Mesendoderm (in vitro differentiated cells): ENCODE results near the gene ANKRD13D.
A peak's percentile ranks its signal among the peaks of the same experiment; 100 is the strongest.
"Not testable (repeated sequence)": the region's sequence is repeated elsewhere in the genome, so short reads cannot be mapped to it uniquely, and the experiment has no call there.

Source experiments
- DNase-seq: peaks from one replicate; pipeline ENCODE4 v3.0.0; 2013
- H2AK5ac ChIP-seq: 2 replicates; pipeline ENCODE4 v1.6.1; 2013; ENCODE audit warnings: low read length, inconsistent platforms
- H2BK120ac ChIP-seq: 2 replicates; pipeline ENCODE4 v1.6.1; 2013; ENCODE audit warnings: low read depth, mild to moderate bottlenecking, low read length, moderate library complexity, mixed read lengths
- H2BK15ac ChIP-seq: replicated peaks from 2 replicates; pipeline ENCODE4 v1.6.1; 2013; ENCODE audit warnings: low read depth, mild to moderate bottlenecking, moderate library complexity
- H2BK5ac ChIP-seq: 2 replicates; pipeline ENCODE4 v1.6.1; 2013; ENCODE audit warnings: low read length, inconsistent platforms
- H3K18ac ChIP-seq: 2 replicates; pipeline ENCODE4 v1.6.1; 2013; ENCODE audit warnings: mild to moderate bottlenecking, low read length, mixed read lengths
- H3K23ac ChIP-seq: one replicate; pipeline ENCODE4 v1.6.1; 2013; ENCODE audit warnings: low read length
- H3K27ac ChIP-seq: 2 replicates; pipeline ENCODE4 v1.5.1; 2013; ENCODE audit warnings: low read depth, mild to moderate bottlenecking, inconsistent platforms, low read length, moderate library complexity
- H3K27me3 ChIP-seq: 2 replicates; pipeline ENCODE4 v1.6.1; 2013; ENCODE audit warnings: low read length, control low read depth, mild to moderate bottlenecking, inconsistent platforms; ENCODE audit not compliant: insufficient read depth, poor library complexity
- H3K36me3 ChIP-seq: 2 replicates; pipeline ENCODE4 v1.6.1; 2013; ENCODE audit warnings: low read length, inconsistent platforms; ENCODE audit not compliant: control insufficient read depth, insufficient read depth
- H3K4ac ChIP-seq: one replicate; pipeline ENCODE4 v1.6.1; 2013; ENCODE audit warnings: low read depth, mild to moderate bottlenecking, low read length, moderate library complexity
- H3K4me1 ChIP-seq: 2 replicates; pipeline ENCODE4 v1.6.1; 2013; ENCODE audit warnings: low read depth, low read length, inconsistent platforms; ENCODE audit not compliant: control insufficient read depth
- H3K4me2 ChIP-seq: 2 replicates; pipeline ENCODE4 v1.6.1; 2013; ENCODE audit warnings: low read length
- H3K4me3 ChIP-seq: 2 replicates; pipeline ENCODE4 v1.5.1; 2013; ENCODE audit warnings: mild to moderate bottlenecking, low read length
- H3K56ac ChIP-seq: one replicate; pipeline ENCODE4 v1.6.1; 2013; ENCODE audit warnings: low read length
- H3K79me1 ChIP-seq: 2 replicates; pipeline ENCODE4 v1.6.1; 2013; ENCODE audit warnings: low read length, inconsistent platforms
- H3K79me2 ChIP-seq: 2 replicates; pipeline ENCODE4 v1.6.1; 2013; ENCODE audit warnings: mild to moderate bottlenecking, low read length; ENCODE audit not compliant: control insufficient read depth, insufficient read depth
- H3K9ac ChIP-seq: 2 replicates; pipeline ENCODE4 v1.6.1; 2013; ENCODE audit warnings: low read length, inconsistent platforms
- H4K5ac ChIP-seq: one replicate; pipeline ENCODE4 v1.6.1; 2013; ENCODE audit warnings: low read length
- H4K8ac ChIP-seq: one replicate; pipeline ENCODE4 v1.6.1; 2013; ENCODE audit warnings: low read depth, mild to moderate bottlenecking, control low read depth, low read length, moderate library complexity
- WGBS: extraction: QIAGEN DNeasy Blood & Tissue Kit; methylation state at CpG from one replicate; pipeline ENCODE4 v1.1.7; 2013; ENCODE audit warnings: low lambda C conversion rate, missing lambda C conversion rate; ENCODE audit not compliant: insufficient coverage; ENCODE audit errors: extremely low coverage; 5-methylcytosine and 5-hydroxymethylcytosine counted together

The ANKRD13D gene

GRCh38 chr11:67315325-67315909, 26.3 kb downstream of the ANKRD13D start:
- Histone ChIP-seq H3K4me2 (no peak overlapping the region), H2AK5ac (no peak overlapping the region), H3K4me1 (peaks cover 2% of the 10 kb centered on the region), H2BK15ac (no peak overlapping the region), H3K36me3 (no peaks in the 10 kb centered on the region), H4K8ac (no peak overlapping the region), H3K27ac (no peak overlapping the region), H3K23ac (no peak overlapping the region), H4K5ac (no peak overlapping the region), H3K79me2 (no peaks in the 10 kb centered on the region), H3K4me3 (no peak overlapping the region), H3K56ac (no peak overlapping the region), H3K79me1 (no peaks in the 10 kb centered on the region), H3K4ac (no peak overlapping the region), H3K18ac (no peak overlapping the region), H3K9ac (no peak overlapping the region), H2BK5ac (no peak overlapping the region), H3K27me3 (peaks cover 5% of the 10 kb centered on the region), H2BK120ac (no peak overlapping the region)
- no CpG with 5 or more reads among the region's 9 CpGs for WGBS
- no peak for DNase-seq

DNA sequence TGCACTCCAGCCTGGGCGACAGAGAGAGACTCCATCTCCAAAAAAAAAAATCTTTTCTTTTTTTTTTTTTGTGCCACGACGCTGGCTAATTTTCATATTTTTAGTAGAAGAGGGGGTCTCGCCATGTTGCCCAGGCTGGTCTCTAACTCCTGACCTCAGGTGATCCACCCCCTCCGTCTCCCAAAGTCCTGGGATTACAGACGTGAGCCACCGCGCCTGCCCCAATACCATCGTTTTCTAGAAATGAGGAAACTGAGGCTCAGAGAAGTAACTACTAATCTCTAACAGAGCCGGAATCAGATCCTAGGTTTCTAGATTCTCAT, 27.7 kb downstream of the ANKRD13D start:
- peak overlapping the region; percentile 91 for H4K8ac ChIP-seq
- H3K27ac ChIP-seq = peak overlapping the region; percentile 89
- H3K23ac ChIP-seq = no peak overlapping the region
- no peaks in the 10 kb centered on the region for H3K36me3 ChIP-seq
- no peak overlapping the region for H2AK5ac ChIP-seq
- H3K4me3 ChIP-seq = peak overlapping the region; percentile 66
- peak overlapping the region; percentile 96 for H3K56ac ChIP-seq
- no peaks in the 10 kb centered on the region for H3K79me2 ChIP-seq
- no peak overlapping the region for H2BK120ac ChIP-seq
- H3K4ac ChIP-seq = no peak overlapping the region
- H3K4me1 ChIP-seq = peaks cover 2% of the 10 kb centered on the region
- no peaks in the 10 kb centered on the region for H3K79me1 ChIP-seq
- H3K18ac ChIP-seq = peak overlapping the region; percentile 55
- H2BK15ac ChIP-seq = no peak overlapping the region
- H3K27me3 ChIP-seq = peaks cover 5% of the 10 kb centered on the region
- DNase-seq = no peak
- no CpG with 5 or more reads among the region's 10 CpGs for WGBS
- peak overlapping the region; percentile 83 for H3K4me2 ChIP-seq
- peak overlapping the region; percentile 89 for H3K9ac ChIP-seq
- no peak overlapping the region for H4K5ac ChIP-seq
- H2BK5ac ChIP-seq = no peak overlapping the region

DNA sequence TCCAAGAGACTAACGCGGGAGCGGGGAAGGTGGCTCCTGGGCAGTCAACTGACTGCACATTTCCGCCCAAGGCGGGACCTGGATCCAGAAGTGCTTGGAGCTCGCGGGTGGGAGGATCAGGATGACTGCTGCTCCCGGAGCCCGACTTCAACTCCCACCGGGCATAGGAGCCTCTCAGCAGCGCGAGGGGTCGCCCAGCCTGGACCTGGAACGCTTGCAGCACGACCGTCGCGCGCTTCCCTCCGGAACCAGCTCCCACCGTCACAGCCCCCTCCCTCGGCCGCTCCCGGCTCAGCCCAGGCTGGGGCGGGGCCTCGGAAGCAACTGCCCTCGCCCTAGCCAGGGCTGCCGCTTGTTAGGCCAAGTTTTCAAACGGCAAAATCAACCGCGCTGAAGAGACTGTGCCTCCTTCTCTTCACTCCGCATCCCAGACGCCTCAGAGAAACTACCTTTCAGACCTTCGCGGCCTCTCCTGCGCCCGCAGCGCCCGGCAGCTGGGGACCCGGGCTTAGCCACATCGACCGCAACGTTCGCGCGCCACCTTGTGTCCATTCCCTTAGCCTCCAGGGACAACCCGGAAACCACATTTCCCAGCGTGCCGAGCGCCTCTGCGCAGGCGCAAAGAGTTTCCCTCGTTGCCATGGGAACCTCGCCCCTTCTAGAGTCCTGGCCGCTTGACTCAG, 28.2 kb downstream of the ANKRD13D start:
- peak; percentile 98 for DNase-seq
- Histone ChIP-seq H3K27me3 (peaks cover 5% of the 10 kb centered on the region), H3K36me3 (no peaks in the 10 kb centered on the region), H3K4me1 (peaks cover 2% of the 10 kb centered on the region), H3K18ac (peak overlapping the region; percentile 55), H3K4me3 (peak overlapping the region; percentile 66), H3K79me2 (no peaks in the 10 kb centered on the region), H4K8ac (peak overlapping the region; percentile 91), H3K9ac (peak overlapping the region; percentile 89), H2BK120ac (peak overlapping the region; percentile 29), H3K4ac (peak overlapping the region; percentile 66), H3K56ac (peak overlapping the region; percentile 96), H2AK5ac (no peak overlapping the region), H4K5ac (no peak overlapping the region), H2BK15ac (no peak overlapping the region), H3K79me1 (no peaks in the 10 kb centered on the region), H2BK5ac (peak overlapping the region; percentile 54), H3K23ac (no peak overlapping the region), H3K4me2 (peak overlapping the region; percentile 83), H3K27ac (peak overlapping the region; percentile 89)
- WGBS = no CpG with 5 or more reads among the region's 55 CpGs

DNA sequence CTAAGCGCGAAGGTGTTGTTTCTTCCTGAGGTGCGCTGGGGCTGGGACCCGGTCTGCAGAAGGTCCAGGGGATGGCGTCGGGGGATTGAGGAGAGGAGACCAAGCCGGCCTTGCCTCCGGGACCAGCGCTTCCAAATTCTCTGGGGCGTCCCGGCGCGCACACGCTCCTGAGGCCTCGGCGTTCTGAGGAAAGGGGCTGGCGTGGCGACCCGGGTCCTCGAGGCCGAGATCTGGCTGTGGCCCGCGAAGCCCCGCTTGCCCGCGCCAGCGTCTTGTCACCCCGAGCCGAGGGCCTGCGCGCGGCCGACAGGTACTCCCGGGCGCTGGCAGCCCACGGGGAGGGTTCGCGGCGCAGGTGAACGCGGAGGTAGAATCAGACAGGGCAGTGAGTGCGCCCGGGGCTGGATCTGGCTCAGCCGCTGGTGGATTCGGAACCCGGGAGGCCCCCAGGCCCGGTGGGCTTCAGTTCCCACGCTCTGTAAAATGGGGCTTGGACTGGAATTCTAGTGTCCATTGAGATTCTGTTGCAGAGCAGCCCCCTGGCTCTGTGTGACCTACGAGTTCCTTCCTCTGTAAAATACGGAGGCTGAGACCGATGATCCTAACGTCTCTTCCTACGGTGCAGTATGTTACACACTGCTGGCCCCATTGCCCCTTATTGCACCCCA, 28.9 kb downstream of the ANKRD13D start:
- Histone ChIP-seq H2BK5ac (no peak overlapping the region), H3K4me1 (peaks cover 2% of the 10 kb centered on the region), H3K23ac (no peak overlapping the region), H3K56ac (peak overlapping the region; percentile 57), H3K4ac (no peak overlapping the region), H3K18ac (no peak overlapping the region), H3K27me3 (peaks cover 5% of the 10 kb centered on the region), H3K36me3 (no peaks in the 10 kb centered on the region), H4K8ac (no peak overlapping the region), H3K4me3 (peak overlapping the region; percentile 9), H2BK120ac (no peak overlapping the region), H3K27ac (no peak overlapping the region), H3K79me2 (no peaks in the 10 kb centered on the region), H3K9ac (peak overlapping the region; percentile 34), H2AK5ac (no peak overlapping the region), H4K5ac (no peak overlapping the region), H3K79me1 (no peaks in the 10 kb centered on the region), H2BK15ac (no peak overlapping the region), H3K4me2 (peak overlapping the region; percentile 39)
- WGBS = no CpG with 5 or more reads among the region's 53 CpGs
- DNase-seq = no peak

- not testable (repeated sequence) for H3K4me3 ChIP-seq
- WGBS = no CpG with 5 or more reads among the region's 12 CpGs
Observed at GRCh38 chr11:67318876-67319275, 29.8 kb downstream of the ANKRD13D start.

More at GRCh38 chr11:67318876-67319275, 29.8 kb downstream of the ANKRD13D start:
- H3K27ac ChIP-seq, H2BK5ac ChIP-seq, H4K8ac ChIP-seq, H3K18ac ChIP-seq, H3K79me2 ChIP-seq, H3K56ac ChIP-seq, H3K4me1 ChIP-seq, H3K9ac ChIP-seq, H3K4me2 ChIP-seq, H3K79me1 ChIP-seq, H3K36me3 ChIP-seq, H3K27me3 ChIP-seq, H2BK120ac ChIP-seq, H3K4ac ChIP-seq, H4K5ac ChIP-seq, H2BK15ac ChIP-seq, H2AK5ac ChIP-seq, DNase-seq, H3K23ac ChIP-seq: not testable (repeated sequence)
